PC-9 (cell line): ENCODE results near the gene BACH2.

Experiments
- EZH2 ChIP-seq: fragments of 200-600 bp; sonication (generic); IDR thresholded peaks from 2 replicates; pipeline ENCODE4 v1.8.0; 2017; ENCODE audit warnings: antibody characterized with exemption, low read depth
- TF ChIP-seq, protein P1 (sequence below): fragments of 200-600 bp; sonication (generic); conservative IDR thresholded peaks from 2 replicates; pipeline ENCODE4 v1.6.1; 2017; ENCODE audit warnings: mixed run types, antibody characterized with exemption, mild to moderate bottlenecking, moderate library complexity

DNA sequence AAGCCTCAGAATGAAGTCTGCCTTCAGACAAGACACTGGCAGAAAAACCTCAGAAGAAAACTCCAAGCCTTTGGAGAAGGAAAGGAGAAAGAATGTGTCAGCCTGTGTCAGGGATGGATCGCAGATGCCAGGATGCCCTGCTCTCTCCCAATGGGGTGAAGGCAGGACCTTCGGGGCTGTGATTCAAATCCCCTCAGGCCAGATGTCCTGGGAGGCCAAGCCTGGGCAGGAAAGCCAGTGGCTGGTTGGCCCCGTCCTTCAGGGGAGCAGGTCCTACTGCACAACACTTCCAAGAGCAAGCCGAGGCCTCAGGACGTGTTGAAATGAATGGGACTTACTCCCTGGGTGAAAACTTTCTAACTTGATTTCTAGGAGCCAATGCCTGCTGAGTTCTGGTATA lies 365.9 kb downstream of the BACH2 start:
- no peak for TF ChIP-seq EZH2
- TF ChIP-seq, protein P1, sequence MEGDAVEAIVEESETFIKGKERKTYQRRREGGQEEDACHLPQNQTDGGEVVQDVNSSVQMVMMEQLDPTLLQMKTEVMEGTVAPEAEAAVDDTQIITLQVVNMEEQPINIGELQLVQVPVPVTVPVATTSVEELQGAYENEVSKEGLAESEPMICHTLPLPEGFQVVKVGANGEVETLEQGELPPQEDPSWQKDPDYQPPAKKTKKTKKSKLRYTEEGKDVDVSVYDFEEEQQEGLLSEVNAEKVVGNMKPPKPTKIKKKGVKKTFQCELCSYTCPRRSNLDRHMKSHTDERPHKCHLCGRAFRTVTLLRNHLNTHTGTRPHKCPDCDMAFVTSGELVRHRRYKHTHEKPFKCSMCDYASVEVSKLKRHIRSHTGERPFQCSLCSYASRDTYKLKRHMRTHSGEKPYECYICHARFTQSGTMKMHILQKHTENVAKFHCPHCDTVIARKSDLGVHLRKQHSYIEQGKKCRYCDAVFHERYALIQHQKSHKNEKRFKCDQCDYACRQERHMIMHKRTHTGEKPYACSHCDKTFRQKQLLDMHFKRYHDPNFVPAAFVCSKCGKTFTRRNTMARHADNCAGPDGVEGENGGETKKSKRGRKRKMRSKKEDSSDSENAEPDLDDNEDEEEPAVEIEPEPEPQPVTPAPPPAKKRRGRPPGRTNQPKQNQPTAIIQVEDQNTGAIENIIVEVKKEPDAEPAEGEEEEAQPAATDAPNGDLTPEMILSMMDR, result no peak
